ENCODE results near the gene SH2D3A. TPM values are rescaled to one million over a fixed set of nuclear protein-coding genes. Genes with fewer than 3 reads are reported as not detected.

The SH2D3A gene
- total RNA-seq, 1 donor from 2014 or later: 1.5 TPM

- no peak for TF ChIP-seq CTCF (IDR thresholded peaks at IDR 0.05; ENCODE audit: unreplicated experiment)
- DNase-seq (ENCODE audit: low spot score): no peak
- no peak overlapping the region for H3K4me3 Mint-ChIP-seq (ENCODE audit: unreplicated experiment)
- H3K27me3 Mint-ChIP-seq (ENCODE audit: unreplicated experiment): peaks cover 16% of the 10 kb centered on the region
- H3K4me1 Mint-ChIP-seq (ENCODE audit: unreplicated experiment): peaks cover 4% of the 10 kb centered on the region
- peaks cover 20% of the 10 kb centered on the region for H3K36me3 Mint-ChIP-seq (ENCODE audit: low read depth, unreplicated experiment)
- H3K9me3 Mint-ChIP-seq (ENCODE audit: unreplicated experiment): peaks cover 25% of the 10 kb centered on the region
- no peak overlapping the region for H3K27ac Mint-ChIP-seq (ENCODE audit: unreplicated experiment)
These were observed 50.6 kb downstream of the SH2D3A start for GRCh38 chr19:6716610-6716970.

GRCh38 chr19:6714749-6715555 lies 52.3 kb downstream of the SH2D3A start:
- H3K9me3 Mint-ChIP-seq (ENCODE audit: unreplicated experiment): peaks cover 30% of the 10 kb centered on the region
- H3K4me1 Mint-ChIP-seq (ENCODE audit: unreplicated experiment): peaks cover 4% of the 10 kb centered on the region
- no peak overlapping the region for H3K4me3 Mint-ChIP-seq (ENCODE audit: unreplicated experiment)
- peaks cover 20% of the 10 kb centered on the region for H3K27me3 Mint-ChIP-seq (ENCODE audit: unreplicated experiment)
- no peak for TF ChIP-seq CTCF (IDR thresholded peaks at IDR 0.05; ENCODE audit: unreplicated experiment)
- DNase-seq (ENCODE audit: low spot score): no peak
- peaks cover 20% of the 10 kb centered on the region for H3K36me3 Mint-ChIP-seq (ENCODE audit: low read depth, unreplicated experiment)
- H3K27ac Mint-ChIP-seq (ENCODE audit: unreplicated experiment): no peak overlapping the region

GRCh38 chr19:6713773-6714692 lies 53.2 kb downstream of the SH2D3A start:
- Mint-ChIP-seq H3K36me3 (ENCODE audit: low read depth, unreplicated experiment) (peaks cover 17% of the 10 kb centered on the region), H3K9me3 (ENCODE audit: unreplicated experiment) (peaks cover 24% of the 10 kb centered on the region), H3K27me3 (ENCODE audit: unreplicated experiment) (peaks cover 21% of the 10 kb centered on the region), H3K27ac (ENCODE audit: unreplicated experiment) (no peak overlapping the region), H3K4me3 (ENCODE audit: unreplicated experiment) (no peak overlapping the region), H3K4me1 (ENCODE audit: unreplicated experiment) (peaks cover 4% of the 10 kb centered on the region)
- DNase-seq (ENCODE audit: low spot score): no peak
- TF ChIP-seq CTCF (IDR thresholded peaks at IDR 0.05; ENCODE audit: unreplicated experiment): no peak

- Mint-ChIP-seq H3K36me3 (ENCODE audit: low read depth, unreplicated experiment) (peaks cover 17% of the 10 kb centered on the region), H3K27ac (ENCODE audit: unreplicated experiment) (no peak overlapping the region), H3K4me3 (ENCODE audit: unreplicated experiment) (peak overlapping the region; percentile 44), H3K4me1 (ENCODE audit: unreplicated experiment) (peaks cover 4% of the 10 kb centered on the region), H3K27me3 (ENCODE audit: unreplicated experiment) (peaks cover 24% of the 10 kb centered on the region), H3K9me3 (ENCODE audit: unreplicated experiment) (peaks cover 26% of the 10 kb centered on the region)
- no peak for TF ChIP-seq CTCF (IDR thresholded peaks at IDR 0.05; ENCODE audit: unreplicated experiment)
- no peak for DNase-seq (ENCODE audit: low spot score)
These were observed 54.3 kb downstream of the SH2D3A start for GRCh38 chr19:6712692-6713670.
